Tibial nerve (tissue), 4 donors: ENCODE results near the gene DLGAP1.

Experiments used
- CTCF ChIP-seq, 5 experiments: fragments of 200-600 bp in 3 of 5; fragments of 450-650 bp in 2 of 5; sonication (generic) in 3 of 5; IDR thresholded peaks; one replicate each; pipeline ENCODE4 v1.5.1; 2016 to 2019; ENCODE audit warnings: antibody characterized with exemption in 5 of 5, mild to moderate bottlenecking in 3 of 5, moderate library complexity in 2 of 5
- EP300 ChIP-seq, 2 donors: sonication (generic); formaldehyde crosslinking; IDR thresholded peaks; one replicate each; pipeline ENCODE4 v1.6.1; 2017; ENCODE audit warnings: antibody characterized with exemption in 2 of 2, mild to moderate bottlenecking in 1 of 2

- TF ChIP-seq EP300 (IDR thresholded peaks at IDR 0.05) (no peak), CTCF (IDR thresholded peaks at IDR 0.05) (no peak)
Observed at GRCh38 chr18:4357579-4357978, 97.5 kb downstream of the DLGAP1 start.
